SK-N-SH (cell line): Measurements from ENCODE around the gene CDC42SE2. TPM values are rescaled to one million over a fixed set of nuclear protein-coding genes. Genes with fewer than 3 reads are reported as not detected.

ENCODE experiments used
- CTCF ChIA-PET: fragments of 300-600, 350-600 bp; formaldehyde crosslinking; extraction: SDS; loops from one replicate; lab custom pipeline; 2021; lab: Yijun Ruan, JAX
- POLR2A ChIA-PET: fragments of 350-600 bp; sonication (Branson Sonifier 250); formaldehyde crosslinking; extraction: SDS; loops from one replicate; lab custom pipeline; 2020; ENCODE audit warnings: antibody characterized with exemption, inconsistent platforms; lab: Yijun Ruan, JAX
- DNase-seq: peaks from one replicate; pipeline ENCODE4 v3.0.0; 2012
- H2AFZ ChIP-seq: fragments of 200-600 bp; sonication (generic); 2 replicates; pipeline ENCODE4 v1.8.1; 2016; ENCODE audit warnings: antibody characterized with exemption, mild to moderate bottlenecking, low read depth
- H3F3A ChIP-seq: fragments of 200-600 bp; sonication (generic); replicated peaks from 2 replicates; pipeline ENCODE3; 2016; ENCODE audit warnings: antibody characterized with exemption, mild to moderate bottlenecking; ENCODE audit not compliant: insufficient read depth
- H3K27ac ChIP-seq, 2 experiments: fragments of 200-500 bp in 1 of 2; fragments of 200-600 bp in 1 of 2; sonication (Bioruptor generic) in 1 of 2; sonication (generic), shearing (Covaris generic) in 1 of 2; 2 replicates each; pipeline versions ENCODE4 v1.5.1 to v1.6.1; 2014 to 2016; ENCODE audit warnings: low read depth in 2 of 2, inconsistent platforms in 1 of 2, low read length in 1 of 2, mild to moderate bottlenecking in 1 of 2, mixed read lengths in 1 of 2
- H3K27me3 ChIP-seq: fragments of 200-600 bp; sonication (generic), shearing (Covaris generic); 2 replicates; pipeline ENCODE4 v1.6.1; 2016; ENCODE audit warnings: mixed run types; ENCODE audit not compliant: insufficient read depth
- H3K36me3 ChIP-seq, 2 experiments: fragments of 200-500 bp in 1 of 2; fragments of 200-600 bp in 1 of 2; sonication (Bioruptor generic) in 1 of 2; sonication (generic) in 1 of 2; replicated peaks in 1 of 2; 2 replicates each; pipeline versions ENCODE3 to v1.5.1; 2014 to 2016; ENCODE audit warnings: low read length in 1 of 2, mild to moderate bottlenecking in 1 of 2; ENCODE audit not compliant: insufficient read depth in 2 of 2, control insufficient read depth in 1 of 2
- H3K4me1 ChIP-seq, 2 experiments: fragments of 200-500 bp in 1 of 2; fragments of 200-600 bp in 1 of 2; sonication (Bioruptor generic) in 1 of 2; sonication (generic), shearing (Covaris generic) in 1 of 2; 2 replicates each; pipeline versions ENCODE4 v1.5.1 to v1.6.1; 2014 to 2016; ENCODE audit warnings: low read depth in 1 of 2, low read length in 1 of 2, mixed run types in 1 of 2; ENCODE audit not compliant: insufficient read depth in 2 of 2, control insufficient read depth in 1 of 2
- H3K4me2 ChIP-seq: fragments of 200-600 bp; sonication (generic), shearing (Covaris generic); 2 replicates; pipeline ENCODE4 v1.6.1; 2017; ENCODE audit warnings: mixed run types
- H3K4me3 ChIP-seq, 2 experiments: fragments of 200-500 bp in 1 of 2; fragments of 200-600 bp in 1 of 2; sonication (Bioruptor generic) in 1 of 2; sonication (generic), shearing (Covaris generic) in 1 of 2; 2 replicates each; pipeline versions ENCODE4 v1.5.1 to v1.8.1; 2014 to 2016; ENCODE audit warnings: low read depth in 2 of 2, inconsistent platforms in 1 of 2, low read length in 1 of 2, mild to moderate bottlenecking in 1 of 2, mixed read lengths in 1 of 2, moderate library complexity in 1 of 2
- H3K79me2 ChIP-seq: fragments of 200-600 bp; sonication (generic); 2 replicates; pipeline ENCODE4 v1.8.1; 2017; ENCODE audit warnings: mild to moderate bottlenecking; ENCODE audit not compliant: insufficient read depth
- H3K9ac ChIP-seq: fragments of 200-600 bp; sonication (generic); 2 replicates; pipeline ENCODE4 v1.6.1; 2017; ENCODE audit warnings: mixed run types
- H3K9me2 ChIP-seq: fragments of 200-600 bp; sonication (generic); 2 replicates; pipeline ENCODE4 v1.6.1; 2017; ENCODE audit warnings: mixed run types
- H3K9me3 ChIP-seq: fragments of 200-600 bp; sonication (generic); 2 replicates; pipeline ENCODE4 v1.6.1; 2017; ENCODE audit warnings: mixed run types, mild to moderate bottlenecking, moderate library complexity
- H4K20me1 ChIP-seq: fragments of 200-600 bp; sonication (generic); 2 replicates; pipeline ENCODE4 v1.6.1; 2017; ENCODE audit warnings: mild to moderate bottlenecking, mixed run types; ENCODE audit not compliant: insufficient read depth
- ELF1 ChIP-seq: IDR thresholded peaks from 2 replicates; pipeline ENCODE4 v1.4.0; 2012
- EP300 ChIP-seq, 2 experiments: IDR thresholded peaks; 2 replicates each; pipeline versions ENCODE4 v1.4.0 to v1.6.1; 2012; ENCODE audit warnings: borderline replicate concordance in 1 of 2, low read depth in 1 of 2, low read length in 1 of 2
- EZH2phosphoT487 ChIP-seq: fragments of 200-600 bp; sonication (generic); IDR thresholded peaks from 2 replicates; pipeline ENCODE4 v1.6.1; 2017; ENCODE audit warnings: low read depth, mixed run types, mild to moderate bottlenecking, antibody characterized with exemption, moderate library complexity, borderline replicate concordance
- FOXJ3 ChIP-seq: sonication (generic); formaldehyde crosslinking; IDR thresholded peaks from 2 replicates; pipeline ENCODE4 v1.5.1; 2020; ENCODE audit warnings: mild to moderate bottlenecking, missing genetic modification reagents
- FOXM1 ChIP-seq: IDR thresholded peaks from 2 replicates; pipeline ENCODE4 v1.4.0; 2012; ENCODE audit warnings: low read depth, mild to moderate bottlenecking
- GABPA ChIP-seq: IDR thresholded peaks from 2 replicates; pipeline ENCODE4 v1.4.0; 2012; ENCODE audit warnings: low read depth, mild to moderate bottlenecking
- GATA2 ChIP-seq: sonication (generic); formaldehyde crosslinking; IDR thresholded peaks from 2 replicates; pipeline ENCODE4 v1.5.0; 2020; ENCODE audit warnings: mild to moderate bottlenecking, missing genetic modification reagents
- NFIC ChIP-seq: IDR thresholded peaks from 2 replicates; pipeline ENCODE4 v1.4.0; 2012; ENCODE audit warnings: borderline replicate concordance
- PBX3 ChIP-seq: IDR thresholded peaks from 2 replicates; pipeline ENCODE4; 2012
- RAD21 ChIP-seq: IDR thresholded peaks from 2 replicates; pipeline ENCODE4 v1.6.1; 2012; ENCODE audit warnings: mild to moderate bottlenecking, low read length
- RCOR1 ChIP-seq: fragments of 150-350 bp; IDR thresholded peaks from 2 replicates; pipeline ENCODE4 v1.6.1; 2017; ENCODE audit warnings: antibody characterized with exemption, low read length
- REST ChIP-seq: IDR thresholded peaks from 2 replicates; pipeline ENCODE4 v1.6.1; 2012; ENCODE audit warnings: mild to moderate bottlenecking, low read depth, low read length, moderate library complexity
- RFX5 ChIP-seq: IDR thresholded peaks from 2 replicates; pipeline ENCODE4 v1.6.1; 2012; ENCODE audit warnings: mild to moderate bottlenecking, improper control_type of control experiment, low read length
- RXRA ChIP-seq: IDR thresholded peaks from 2 replicates; pipeline ENCODE4 v1.4.0; 2012; ENCODE audit warnings: low read depth, mild to moderate bottlenecking, borderline replicate concordance
- SIN3A ChIP-seq: IDR thresholded peaks from 2 replicates; pipeline ENCODE4 v1.6.1; 2012; ENCODE audit warnings: low read depth, mild to moderate bottlenecking, low read length, moderate library complexity, borderline replicate concordance
- TAF1 ChIP-seq: IDR thresholded peaks from 2 replicates; pipeline ENCODE4 v1.6.1; 2012; ENCODE audit warnings: low read depth, mild to moderate bottlenecking, low read length, moderate library complexity, borderline replicate concordance
- TEAD4 ChIP-seq: IDR thresholded peaks from 2 replicates; pipeline ENCODE4 v1.4.0; 2012; ENCODE audit warnings: mild to moderate bottlenecking, borderline replicate concordance; ENCODE audit not compliant: insufficient read depth
- YY1 ChIP-seq: IDR thresholded peaks from 2 replicates; pipeline ENCODE4 v1.4.0; 2012; ENCODE audit warnings: low read depth, mild to moderate bottlenecking
- WGBS: methylation state at CpG from one replicate; pipeline ENCODE4 v1.1.6; 2017; ENCODE audit warnings: low lambda C conversion rate; 5-methylcytosine and 5-hydroxymethylcytosine counted together
- polyA plus RNA-seq, 3 experiments: library from polyadenylated mRNA; depleted of rRNA; stranded (reverse); fragments of >200 nt; gene quantifications; 2 replicates each; pipeline ENCODE4 v1.2.3, GENCODE V29; 2012
- TF ChIP-seq, protein P1 (sequence below): IDR thresholded peaks from 2 replicates; pipeline ENCODE4 v1.4.0; 2012; ENCODE audit warnings: low read depth, borderline replicate concordance
- TF ChIP-seq, protein P2 (sequence below): IDR thresholded peaks from 2 replicates; pipeline ENCODE4 v1.4.0; 2012; ENCODE audit warnings: low read depth

Gene CDC42SE2
- polyA plus RNA-seq, 1 of the 3 experiments (the other 2 are of a cell fraction), result 8.6 TPM

- Histone ChIP-seq H3K9me2 (no peaks in the 10 kb centered on the region), H2AFZ (no peak overlapping the region), H3F3A (no peaks in the 10 kb centered on the region), H4K20me1 (no peaks in the 10 kb centered on the region), H3K9me3 (no peaks in the 10 kb centered on the region), H3K9ac (no peak overlapping the region), H3K36me3 (peaks cover 2 to 8% of the 10 kb centered on the region in 2 experiments), H3K4me3 (no peak overlapping the region), H3K4me1 (no peaks in the 10 kb centered on the region), H3K79me2 (peaks cover 54% of the 10 kb centered on the region), H3K4me2 (no peak overlapping the region)
- CTCF ChIA-PET, result no interaction called here
- 91% methylated on average over 1 of the region's 1 CpG for WGBS
- TF ChIP-seq EZH2phosphoT487 (no peak), YY1 (no peak), RAD21 (no peak), TEAD4 (no peak), NFIC (no peak), PBX3 (no peak), SIN3A (no peak), FOXM1 (no peak), GABPA (no peak)
- TF ChIP-seq, protein P1, sequence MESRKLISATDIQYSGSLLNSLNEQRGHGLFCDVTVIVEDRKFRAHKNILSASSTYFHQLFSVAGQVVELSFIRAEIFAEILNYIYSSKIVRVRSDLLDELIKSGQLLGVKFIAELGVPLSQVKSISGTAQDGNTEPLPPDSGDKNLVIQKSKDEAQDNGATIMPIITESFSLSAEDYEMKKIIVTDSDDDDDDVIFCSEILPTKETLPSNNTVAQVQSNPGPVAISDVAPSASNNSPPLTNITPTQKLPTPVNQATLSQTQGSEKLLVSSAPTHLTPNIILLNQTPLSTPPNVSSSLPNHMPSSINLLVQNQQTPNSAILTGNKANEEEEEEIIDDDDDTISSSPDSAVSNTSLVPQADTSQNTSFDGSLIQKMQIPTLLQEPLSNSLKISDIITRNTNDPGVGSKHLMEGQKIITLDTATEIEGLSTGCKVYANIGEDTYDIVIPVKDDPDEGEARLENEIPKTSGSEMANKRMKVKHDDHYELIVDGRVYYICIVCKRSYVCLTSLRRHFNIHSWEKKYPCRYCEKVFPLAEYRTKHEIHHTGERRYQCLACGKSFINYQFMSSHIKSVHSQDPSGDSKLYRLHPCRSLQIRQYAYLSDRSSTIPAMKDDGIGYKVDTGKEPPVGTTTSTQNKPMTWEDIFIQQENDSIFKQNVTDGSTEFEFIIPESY, result no peak
- TF ChIP-seq, all 33 proteins: peak for 0
- no peak for DNase-seq
- no peak overlapping the region for H3K27ac ChIP-seq
- H3K27me3 ChIP-seq, result no peaks in the 10 kb centered on the region
- POLR2A ChIA-PET, result no interaction called here
Measured at GRCh38 chr5:131364507-131365050, 100.7 kb downstream of the CDC42SE2 start.

GRCh38 chr5:131366428-131366827 is 102.6 kb downstream of the CDC42SE2 start:
- no peaks in the 10 kb centered on the region for H3K9me2 ChIP-seq
- H3K27me3 ChIP-seq, result no peaks in the 10 kb centered on the region
- no peak overlapping the region for H3K4me2 ChIP-seq
- no peaks in the 10 kb centered on the region for H3K9me3 ChIP-seq
- peaks cover 55% of the 10 kb centered on the region for H3K79me2 ChIP-seq
- 96% methylated on average over 3 of the region's 3 CpGs for WGBS
- ChIA-PET CTCF (no interaction called here), POLR2A (no interaction called here)
- peaks cover 0 to 4% of the 10 kb centered on the region in 2 experiments for H3K36me3 ChIP-seq
- H3K4me1 ChIP-seq, result no peaks in the 10 kb centered on the region
- H3K27ac ChIP-seq, result no peak overlapping the region
- no peaks in the 10 kb centered on the region for H3F3A ChIP-seq
- DNase-seq, result no peak
- H3K4me3 ChIP-seq, result no peak overlapping the region
- no peak overlapping the region for H2AFZ ChIP-seq
- no peaks in the 10 kb centered on the region for H4K20me1 ChIP-seq
- H3K9ac ChIP-seq, result no peak overlapping the region
- TF ChIP-seq GABPA, result no peak
- TF ChIP-seq TAF1, result no peak
- TF ChIP-seq, protein P2, sequence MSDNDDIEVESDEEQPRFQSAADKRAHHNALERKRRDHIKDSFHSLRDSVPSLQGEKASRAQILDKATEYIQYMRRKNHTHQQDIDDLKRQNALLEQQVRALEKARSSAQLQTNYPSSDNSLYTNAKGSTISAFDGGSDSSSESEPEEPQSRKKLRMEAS, result no peak
- TF ChIP-seq GATA2 (CRISPR knock-in tag), result no peak
- no peak for TF ChIP-seq EZH2phosphoT487
- TF ChIP-seq ELF1, result no peak
- no peak for TF ChIP-seq RCOR1
- no peak for TF ChIP-seq REST
- TF ChIP-seq EP300 (IDR thresholded peaks at IDR 0.05; ENCODE audit: borderline replicate concordance in 1 of 2, low read depth in 1 of 2, low read length in 1 of 2), result no peak
- no peak for TF ChIP-seq FOXJ3 (CRISPR knock-in tag)
- no peak for TF ChIP-seq RFX5
- no peak for TF ChIP-seq RXRA
- TF ChIP-seq NFIC, result no peak
- TF ChIP-seq, all 33 proteins: peak for 0
